ENCODE data around the gene ABCF3. TPM values are rescaled to one million over a fixed set of nuclear protein-coding genes. Genes with fewer than 3 reads are reported as not detected.

The ABCF3 gene
- total RNA-seq, 1 experiment from 2014 or later: 63.6 TPM

DNA sequence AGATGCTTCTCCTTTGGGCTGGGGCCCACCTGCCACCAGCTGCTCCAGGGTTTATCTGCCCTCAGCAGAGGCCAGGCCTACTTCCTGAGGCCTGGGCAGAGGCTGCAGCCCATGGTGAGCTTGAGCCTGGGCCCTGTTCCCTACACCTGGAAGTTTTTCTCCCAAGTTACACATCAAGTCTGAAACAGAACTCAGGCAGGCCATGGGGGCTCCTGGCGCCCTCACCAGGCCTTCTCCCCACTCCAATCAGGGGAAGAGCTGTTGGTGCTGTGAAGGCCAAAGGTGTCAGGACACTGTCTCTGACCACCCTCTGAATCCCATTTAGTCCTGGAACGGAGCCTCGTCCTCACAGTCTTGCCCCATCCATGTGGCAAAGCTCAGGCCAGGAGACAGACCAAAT lies 50.6 kb downstream of the ABCF3 start:
- no peak overlapping the region for H3K27ac Mint-ChIP-seq
- no peak for DNase-seq (ENCODE audit: low spot score)
- ChIA-PET POLR2A (no interaction called here), CTCF (interaction anchor here (0.8 to 7.5 kb wide), 6 partner anchors 8 to 332 kb away, joined by 3 to 88 read pairs (median 4); partner anchors contain the start of genes EEF1AKMT4 and VWA5B2)
- TF ChIP-seq, protein P1, sequence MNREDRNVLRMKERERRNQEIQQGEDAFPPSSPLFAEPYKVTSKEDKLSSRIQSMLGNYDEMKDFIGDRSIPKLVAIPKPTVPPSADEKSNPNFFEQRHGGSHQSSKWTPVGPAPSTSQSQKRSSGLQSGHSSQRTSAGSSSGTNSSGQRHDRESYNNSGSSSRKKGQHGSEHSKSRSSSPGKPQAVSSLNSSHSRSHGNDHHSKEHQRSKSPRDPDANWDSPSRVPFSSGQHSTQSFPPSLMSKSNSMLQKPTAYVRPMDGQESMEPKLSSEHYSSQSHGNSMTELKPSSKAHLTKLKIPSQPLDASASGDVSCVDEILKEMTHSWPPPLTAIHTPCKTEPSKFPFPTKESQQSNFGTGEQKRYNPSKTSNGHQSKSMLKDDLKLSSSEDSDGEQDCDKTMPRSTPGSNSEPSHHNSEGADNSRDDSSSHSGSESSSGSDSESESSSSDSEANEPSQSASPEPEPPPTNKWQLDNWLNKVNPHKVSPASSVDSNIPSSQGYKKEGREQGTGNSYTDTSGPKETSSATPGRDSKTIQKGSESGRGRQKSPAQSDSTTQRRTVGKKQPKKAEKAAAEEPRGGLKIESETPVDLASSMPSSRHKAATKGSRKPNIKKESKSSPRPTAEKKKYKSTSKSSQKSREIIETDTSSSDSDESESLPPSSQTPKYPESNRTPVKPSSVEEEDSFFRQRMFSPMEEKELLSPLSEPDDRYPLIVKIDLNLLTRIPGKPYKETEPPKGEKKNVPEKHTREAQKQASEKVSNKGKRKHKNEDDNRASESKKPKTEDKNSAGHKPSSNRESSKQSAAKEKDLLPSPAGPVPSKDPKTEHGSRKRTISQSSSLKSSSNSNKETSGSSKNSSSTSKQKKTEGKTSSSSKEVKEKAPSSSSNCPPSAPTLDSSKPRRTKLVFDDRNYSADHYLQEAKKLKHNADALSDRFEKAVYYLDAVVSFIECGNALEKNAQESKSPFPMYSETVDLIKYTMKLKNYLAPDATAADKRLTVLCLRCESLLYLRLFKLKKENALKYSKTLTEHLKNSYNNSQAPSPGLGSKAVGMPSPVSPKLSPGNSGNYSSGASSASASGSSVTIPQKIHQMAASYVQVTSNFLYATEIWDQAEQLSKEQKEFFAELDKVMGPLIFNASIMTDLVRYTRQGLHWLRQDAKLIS (CRISPR knock-in tag; IDR thresholded peaks at IDR 0.05; ENCODE audit: borderline replicate concordance): no peak
- no peak for TF ChIP-seq ESRRA (CRISPR knock-in tag; IDR thresholded peaks at IDR 0.05; ENCODE audit: borderline replicate concordance)
- TF ChIP-seq ATF1 (CRISPR knock-in tag; IDR thresholded peaks at IDR 0.05): no peak
- TF ChIP-seq FOXJ3 (CRISPR knock-in tag; IDR thresholded peaks at IDR 0.05; ENCODE audit: borderline replicate concordance): no peak
- no peak for TF ChIP-seq ZNF121 (CRISPR knock-in tag; IDR thresholded peaks at IDR 0.05)
- TF ChIP-seq NFYB (CRISPR knock-in tag; conservative IDR thresholded peaks at IDR 0.05; ENCODE audit: low read depth): no peak
- TF ChIP-seq JAZF1 (CRISPR knock-in tag; IDR thresholded peaks at IDR 0.05): no peak
- TF ChIP-seq NR2C2 (CRISPR knock-in tag; IDR thresholded peaks at IDR 0.05): no peak
- TF ChIP-seq, protein P2, sequence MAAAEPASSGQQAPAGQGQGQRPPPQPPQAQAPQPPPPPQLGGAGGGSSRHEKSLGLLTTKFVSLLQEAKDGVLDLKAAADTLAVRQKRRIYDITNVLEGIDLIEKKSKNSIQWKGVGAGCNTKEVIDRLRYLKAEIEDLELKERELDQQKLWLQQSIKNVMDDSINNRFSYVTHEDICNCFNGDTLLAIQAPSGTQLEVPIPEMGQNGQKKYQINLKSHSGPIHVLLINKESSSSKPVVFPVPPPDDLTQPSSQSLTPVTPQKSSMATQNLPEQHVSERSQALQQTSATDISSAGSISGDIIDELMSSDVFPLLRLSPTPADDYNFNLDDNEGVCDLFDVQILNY (CRISPR knock-in tag; IDR thresholded peaks at IDR 0.05): no peak
- no peak for TF ChIP-seq ZBTB21 (CRISPR knock-in tag; IDR thresholded peaks at IDR 0.05; ENCODE audit: borderline replicate concordance)
- TF ChIP-seq, protein P3, sequence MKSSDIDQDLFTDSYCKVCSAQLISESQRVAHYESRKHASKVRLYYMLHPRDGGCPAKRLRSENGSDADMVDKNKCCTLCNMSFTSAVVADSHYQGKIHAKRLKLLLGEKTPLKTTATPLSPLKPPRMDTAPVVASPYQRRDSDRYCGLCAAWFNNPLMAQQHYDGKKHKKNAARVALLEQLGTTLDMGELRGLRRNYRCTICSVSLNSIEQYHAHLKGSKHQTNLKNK (CRISPR knock-in tag; IDR thresholded peaks at IDR 0.05): no peak
- peaks cover 28% of the 10 kb centered on the region for H3K27me3 Mint-ChIP-seq (ENCODE audit: low read depth)
- ATAC-seq: no peak
- H3K36me3 Mint-ChIP-seq: no peaks in the 10 kb centered on the region
- no peak overlapping the region for H3K4me3 Mint-ChIP-seq
- H3K4me1 Mint-ChIP-seq: no peaks in the 10 kb centered on the region
- H3K9me3 Mint-ChIP-seq: no peaks in the 10 kb centered on the region

DNA sequence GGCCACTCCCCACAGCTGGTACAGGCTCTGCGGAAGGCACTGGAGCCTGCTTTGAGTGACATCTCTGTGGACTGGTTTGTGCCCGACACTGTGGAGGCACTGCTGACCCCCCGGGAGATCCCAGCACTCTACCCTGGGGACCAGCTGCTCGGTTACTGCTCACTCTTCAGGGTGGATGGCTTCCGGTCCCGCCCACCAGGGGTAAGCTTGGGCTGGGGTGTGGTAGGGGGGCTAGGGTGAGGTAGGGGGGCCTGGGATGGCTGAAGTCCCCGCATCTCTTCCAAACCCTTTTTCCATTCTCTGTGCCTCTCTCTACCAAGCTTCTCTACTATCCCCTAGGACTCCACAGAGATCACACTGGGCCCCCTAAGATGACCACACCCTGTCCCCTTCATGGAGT lies 51.2 kb downstream of the ABCF3 start:
- no peak overlapping the region for H3K27ac Mint-ChIP-seq
- ATAC-seq (no peak), DNase-seq (ENCODE audit: low spot score) (no peak)
- CTCF ChIA-PET: interaction anchor here (0.8 to 7.5 kb wide), 4 partner anchors 9 to 333 kb away, joined by 3 to 88 read pairs (median 6); partner anchors contain the start of genes EEF1AKMT4 and VWA5B2
- peaks cover under 1% of the 10 kb centered on the region; the same call in 1 of the 2 replicates for H3K36me3 Mint-ChIP-seq
- no peak overlapping the region for H3K4me3 Mint-ChIP-seq
- peaks cover 2% of the 10 kb centered on the region; the same call in 1 of the 2 replicates for H3K4me1 Mint-ChIP-seq
- H3K27me3 Mint-ChIP-seq (ENCODE audit: low read depth): peaks cover 22% of the 10 kb centered on the region
- POLR2A ChIA-PET: no interaction called here
- H3K9me3 Mint-ChIP-seq: no peaks in the 10 kb centered on the region
- TF ChIP-seq, protein P4, sequence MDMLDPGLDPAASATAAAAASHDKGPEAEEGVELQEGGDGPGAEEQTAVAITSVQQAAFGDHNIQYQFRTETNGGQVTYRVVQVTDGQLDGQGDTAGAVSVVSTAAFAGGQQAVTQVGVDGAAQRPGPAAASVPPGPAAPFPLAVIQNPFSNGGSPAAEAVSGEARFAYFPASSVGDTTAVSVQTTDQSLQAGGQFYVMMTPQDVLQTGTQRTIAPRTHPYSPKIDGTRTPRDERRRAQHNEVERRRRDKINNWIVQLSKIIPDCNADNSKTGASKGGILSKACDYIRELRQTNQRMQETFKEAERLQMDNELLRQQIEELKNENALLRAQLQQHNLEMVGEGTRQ (CRISPR knock-in tag; IDR thresholded peaks at IDR 0.05): no peak
- TF ChIP-seq NFATC4 (CRISPR knock-in tag; IDR thresholded peaks at IDR 0.05) (no peak), SOX15 (CRISPR knock-in tag; IDR thresholded peaks at IDR 0.05) (no peak), ZNF232 (CRISPR knock-in tag; IDR thresholded peaks at IDR 0.05) (no peak), TEAD4 (CRISPR knock-in tag; IDR thresholded peaks at IDR 0.05) (no peak), PRRX2 (CRISPR knock-in tag; IDR thresholded peaks at IDR 0.05) (no peak), MYBL2 (CRISPR knock-in tag; IDR thresholded peaks at IDR 0.05) (no peak)
- TF ChIP-seq, protein P2 (CRISPR knock-in tag; IDR thresholded peaks at IDR 0.05): no peak
- TF ChIP-seq, protein P5, sequence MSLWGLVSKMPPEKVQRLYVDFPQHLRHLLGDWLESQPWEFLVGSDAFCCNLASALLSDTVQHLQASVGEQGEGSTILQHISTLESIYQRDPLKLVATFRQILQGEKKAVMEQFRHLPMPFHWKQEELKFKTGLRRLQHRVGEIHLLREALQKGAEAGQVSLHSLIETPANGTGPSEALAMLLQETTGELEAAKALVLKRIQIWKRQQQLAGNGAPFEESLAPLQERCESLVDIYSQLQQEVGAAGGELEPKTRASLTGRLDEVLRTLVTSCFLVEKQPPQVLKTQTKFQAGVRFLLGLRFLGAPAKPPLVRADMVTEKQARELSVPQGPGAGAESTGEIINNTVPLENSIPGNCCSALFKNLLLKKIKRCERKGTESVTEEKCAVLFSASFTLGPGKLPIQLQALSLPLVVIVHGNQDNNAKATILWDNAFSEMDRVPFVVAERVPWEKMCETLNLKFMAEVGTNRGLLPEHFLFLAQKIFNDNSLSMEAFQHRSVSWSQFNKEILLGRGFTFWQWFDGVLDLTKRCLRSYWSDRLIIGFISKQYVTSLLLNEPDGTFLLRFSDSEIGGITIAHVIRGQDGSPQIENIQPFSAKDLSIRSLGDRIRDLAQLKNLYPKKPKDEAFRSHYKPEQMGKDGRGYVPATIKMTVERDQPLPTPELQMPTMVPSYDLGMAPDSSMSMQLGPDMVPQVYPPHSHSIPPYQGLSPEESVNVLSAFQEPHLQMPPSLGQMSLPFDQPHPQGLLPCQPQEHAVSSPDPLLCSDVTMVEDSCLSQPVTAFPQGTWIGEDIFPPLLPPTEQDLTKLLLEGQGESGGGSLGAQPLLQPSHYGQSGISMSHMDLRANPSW (CRISPR knock-in tag; conservative IDR thresholded peaks at IDR 0.05; ENCODE audit: low read depth): no peak
- TF ChIP-seq, protein P6, sequence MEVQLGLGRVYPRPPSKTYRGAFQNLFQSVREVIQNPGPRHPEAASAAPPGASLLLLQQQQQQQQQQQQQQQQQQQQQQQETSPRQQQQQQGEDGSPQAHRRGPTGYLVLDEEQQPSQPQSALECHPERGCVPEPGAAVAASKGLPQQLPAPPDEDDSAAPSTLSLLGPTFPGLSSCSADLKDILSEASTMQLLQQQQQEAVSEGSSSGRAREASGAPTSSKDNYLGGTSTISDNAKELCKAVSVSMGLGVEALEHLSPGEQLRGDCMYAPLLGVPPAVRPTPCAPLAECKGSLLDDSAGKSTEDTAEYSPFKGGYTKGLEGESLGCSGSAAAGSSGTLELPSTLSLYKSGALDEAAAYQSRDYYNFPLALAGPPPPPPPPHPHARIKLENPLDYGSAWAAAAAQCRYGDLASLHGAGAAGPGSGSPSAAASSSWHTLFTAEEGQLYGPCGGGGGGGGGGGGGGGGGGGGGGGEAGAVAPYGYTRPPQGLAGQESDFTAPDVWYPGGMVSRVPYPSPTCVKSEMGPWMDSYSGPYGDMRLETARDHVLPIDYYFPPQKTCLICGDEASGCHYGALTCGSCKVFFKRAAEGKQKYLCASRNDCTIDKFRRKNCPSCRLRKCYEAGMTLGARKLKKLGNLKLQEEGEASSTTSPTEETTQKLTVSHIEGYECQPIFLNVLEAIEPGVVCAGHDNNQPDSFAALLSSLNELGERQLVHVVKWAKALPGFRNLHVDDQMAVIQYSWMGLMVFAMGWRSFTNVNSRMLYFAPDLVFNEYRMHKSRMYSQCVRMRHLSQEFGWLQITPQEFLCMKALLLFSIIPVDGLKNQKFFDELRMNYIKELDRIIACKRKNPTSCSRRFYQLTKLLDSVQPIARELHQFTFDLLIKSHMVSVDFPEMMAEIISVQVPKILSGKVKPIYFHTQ (CRISPR knock-in tag; IDR thresholded peaks at IDR 0.05): no peak
- TF ChIP-seq, protein P7, sequence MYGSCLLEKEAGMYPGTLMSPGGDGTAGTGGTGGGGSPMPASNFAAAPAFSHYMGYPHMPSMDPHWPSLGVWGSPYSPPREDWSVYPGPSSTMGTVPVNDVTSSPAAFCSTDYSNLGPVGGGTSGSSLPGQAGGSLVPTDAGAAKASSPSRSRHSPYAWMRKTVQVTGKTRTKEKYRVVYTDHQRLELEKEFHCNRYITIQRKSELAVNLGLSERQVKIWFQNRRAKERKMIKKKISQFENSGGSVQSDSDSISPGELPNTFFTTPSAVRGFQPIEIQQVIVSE (CRISPR knock-in tag; IDR thresholded peaks at IDR 0.05; ENCODE audit: borderline replicate concordance): no peak
- TF ChIP-seq, protein P8, sequence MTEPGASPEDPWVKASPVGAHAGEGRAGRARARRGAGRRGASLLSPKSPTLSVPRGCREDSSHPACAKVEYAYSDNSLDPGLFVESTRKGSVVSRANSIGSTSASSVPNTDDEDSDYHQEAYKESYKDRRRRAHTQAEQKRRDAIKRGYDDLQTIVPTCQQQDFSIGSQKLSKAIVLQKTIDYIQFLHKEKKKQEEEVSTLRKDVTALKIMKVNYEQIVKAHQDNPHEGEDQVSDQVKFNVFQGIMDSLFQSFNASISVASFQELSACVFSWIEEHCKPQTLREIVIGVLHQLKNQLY (CRISPR knock-in tag; IDR thresholded peaks at IDR 0.05): no peak

Measured in WTC11 (cell line).